ENCODE data around the gene APEX1. TPM values are rescaled to one million over a fixed set of nuclear protein-coding genes. Genes with fewer than 3 reads are reported as not detected.

Gene APEX1
- 100 to 1,000 TPM; 113 to 178 TPM for total RNA-seq

DNA sequence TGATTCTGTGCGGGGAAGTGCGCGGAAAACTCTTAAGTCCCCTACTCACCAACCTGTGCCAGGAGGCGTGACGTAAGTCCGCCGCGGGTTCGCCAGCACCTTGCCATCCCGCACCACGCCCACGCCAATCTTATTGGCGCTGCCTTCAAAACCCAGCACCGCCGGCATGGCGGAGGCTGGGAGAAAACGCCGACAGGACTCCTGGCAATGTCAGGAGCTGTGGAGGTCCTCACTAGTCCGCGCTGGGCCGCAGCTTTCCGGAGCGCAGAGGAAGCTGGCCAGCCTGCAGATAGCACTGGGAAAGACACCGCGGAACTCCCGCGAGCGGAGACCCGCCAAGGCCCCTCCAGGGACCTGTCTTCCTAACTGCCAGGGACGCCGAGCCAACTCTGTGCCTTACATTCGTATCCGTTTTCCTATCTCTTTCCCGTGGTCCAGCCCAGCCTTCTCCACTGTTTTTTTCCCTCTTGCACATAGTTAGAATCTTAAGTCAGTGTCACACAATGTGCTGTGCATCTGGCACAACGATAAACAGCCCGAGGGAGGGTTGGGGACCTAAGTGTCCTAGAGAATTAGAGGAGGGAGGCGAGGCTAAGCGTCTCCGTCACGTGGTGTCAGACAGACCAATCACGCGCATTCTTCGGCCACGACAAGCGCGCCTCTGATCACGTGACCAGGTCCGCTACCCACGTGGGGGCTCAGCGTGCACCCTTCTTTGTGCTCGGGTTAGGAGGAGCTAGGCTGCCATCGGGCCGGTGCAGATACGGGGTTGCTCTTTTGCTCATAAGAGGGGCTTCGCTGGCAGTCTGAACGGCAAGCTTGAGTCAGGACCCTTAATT lies at the start of gene APEX1, which contains the start of gene OSGEP:
APEX1 (plus strand) TSS at position 711 of the 839 bp plus-strand sequence. CDS start 420 bp downstream, outside the sequence.
OSGEP (minus strand) TSS at position 297 of the 839 bp plus-strand sequence; CDS start at position 168, 129 bp downstream.
- H3K36me3 ChIP-seq, result peaks cover under 1 to 19% of the 10 kb centered on the region in 2 donors
- intact Hi-C loops (cut with DNase I), result loop anchor here (1.0 to 2.0 kb wide), 2 partner anchors 41 to 112 kb away; partner anchors contain the start of genes PARP2 and TEP1
- TF ChIP-seq, protein P1, sequence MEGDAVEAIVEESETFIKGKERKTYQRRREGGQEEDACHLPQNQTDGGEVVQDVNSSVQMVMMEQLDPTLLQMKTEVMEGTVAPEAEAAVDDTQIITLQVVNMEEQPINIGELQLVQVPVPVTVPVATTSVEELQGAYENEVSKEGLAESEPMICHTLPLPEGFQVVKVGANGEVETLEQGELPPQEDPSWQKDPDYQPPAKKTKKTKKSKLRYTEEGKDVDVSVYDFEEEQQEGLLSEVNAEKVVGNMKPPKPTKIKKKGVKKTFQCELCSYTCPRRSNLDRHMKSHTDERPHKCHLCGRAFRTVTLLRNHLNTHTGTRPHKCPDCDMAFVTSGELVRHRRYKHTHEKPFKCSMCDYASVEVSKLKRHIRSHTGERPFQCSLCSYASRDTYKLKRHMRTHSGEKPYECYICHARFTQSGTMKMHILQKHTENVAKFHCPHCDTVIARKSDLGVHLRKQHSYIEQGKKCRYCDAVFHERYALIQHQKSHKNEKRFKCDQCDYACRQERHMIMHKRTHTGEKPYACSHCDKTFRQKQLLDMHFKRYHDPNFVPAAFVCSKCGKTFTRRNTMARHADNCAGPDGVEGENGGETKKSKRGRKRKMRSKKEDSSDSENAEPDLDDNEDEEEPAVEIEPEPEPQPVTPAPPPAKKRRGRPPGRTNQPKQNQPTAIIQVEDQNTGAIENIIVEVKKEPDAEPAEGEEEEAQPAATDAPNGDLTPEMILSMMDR (IDR thresholded peaks at IDR 0.05), result peak in 2 of 4 experiments; percentile 15 to 25
- TF ChIP-seq POLR2A (IDR thresholded peaks at IDR 0.05), result peak; percentile 65
- TF ChIP-seq POLR2AphosphoS5 (IDR thresholded peaks at IDR 0.05), result peak; percentile 98
- DNase-seq (ENCODE audit: low spot score), result peak; percentile 99
- H3K27me3 ChIP-seq (replicated peaks; ENCODE audit: insufficient read depth), result no peaks in the 10 kb centered on the region
- WGBS, result under 1% methylated on average over 56 of the region's 56 CpGs
- H3K27ac ChIP-seq, result peak within 1 kb of the TSS; percentile 95 to 97
- no peaks in the 10 kb centered on the region for H3K9me3 ChIP-seq
- H3K4me3 ChIP-seq, result peak within 1 kb of the TSS; percentile 72 to 85
- H3K4me1 ChIP-seq (replicated peaks), result no peaks in the 10 kb centered on the region

DNA sequence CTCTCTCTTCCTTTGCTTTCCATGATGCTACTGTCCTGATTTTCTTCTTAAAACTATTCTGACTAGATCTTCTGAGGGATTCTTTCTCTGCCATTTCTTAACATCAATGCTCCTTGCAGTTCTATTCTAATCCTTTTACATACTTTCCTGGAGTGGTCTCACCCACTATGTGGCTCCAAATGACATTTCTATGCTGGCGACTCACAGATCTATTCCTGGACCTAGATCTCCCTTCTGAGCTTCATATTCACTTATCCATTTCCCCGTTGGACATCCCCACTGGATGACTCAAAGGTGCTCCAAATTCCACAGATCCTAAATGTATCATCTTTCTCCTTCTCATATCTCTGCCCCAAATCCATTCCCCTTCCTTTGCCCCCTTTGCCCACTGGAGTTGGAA lies 45.8 kb upstream of the APEX1 start:
- Histone ChIP-seq H3K4me1 (replicated peaks) (no peaks in the 10 kb centered on the region), H3K36me3 (peaks cover 7 to 9% of the 10 kb centered on the region in 2 donors), H3K27me3 (replicated peaks; ENCODE audit: insufficient read depth) (no peaks in the 10 kb centered on the region), H3K4me3 (no peak overlapping the region), H3K9me3 (no peaks in the 10 kb centered on the region), H3K27ac (no peak overlapping the region)
- whole genome bisulfite sequencing, result 71% methylated on average over 2 of the region's 2 CpGs
- intact Hi-C loops (cut with DNase I), result no loop called here
- TF ChIP-seq POLR2A (IDR thresholded peaks at IDR 0.05), result no peak
- TF ChIP-seq POLR2AphosphoS5 (IDR thresholded peaks at IDR 0.05), result no peak
- TF ChIP-seq, protein P1 (IDR thresholded peaks at IDR 0.05), result no peak
- DNase-seq (ENCODE audit: low spot score), result no peak

DNA sequence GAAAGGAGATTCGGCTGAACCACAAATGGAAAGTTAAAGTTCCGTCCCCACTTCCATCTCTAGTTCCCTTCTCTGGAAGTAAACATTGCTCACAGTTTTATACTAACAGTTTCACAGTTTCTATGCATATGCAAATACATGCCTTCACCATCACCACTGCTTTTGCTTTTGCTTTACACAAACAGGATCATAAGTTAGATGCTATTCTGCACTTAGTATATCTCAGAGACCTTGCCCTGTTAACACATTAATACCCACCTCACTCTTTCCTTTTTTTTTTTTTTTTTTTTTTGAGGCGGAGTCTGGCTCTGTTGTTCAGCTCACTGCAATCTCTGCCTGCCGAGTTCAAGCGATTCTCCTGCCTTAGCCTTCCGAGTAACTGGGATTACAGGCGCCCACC lies 42.6 kb upstream of the APEX1 start:
- DNase-seq (ENCODE audit: low spot score), result no peak
- Histone ChIP-seq H3K4me1 (replicated peaks) (no peaks in the 10 kb centered on the region), H3K9me3 (no peaks in the 10 kb centered on the region), H3K27ac (peak overlapping the region; percentile 97 to 99), H3K27me3 (replicated peaks; ENCODE audit: insufficient read depth) (no peaks in the 10 kb centered on the region), H3K36me3 (peaks cover 3 to 7% of the 10 kb centered on the region in 2 donors), H3K4me3 (peak overlapping the region; percentile 81 to 84)
- TF ChIP-seq POLR2AphosphoS5 (IDR thresholded peaks at IDR 0.05), result no peak
- TF ChIP-seq, protein P1 (IDR thresholded peaks at IDR 0.05), result no peak
- TF ChIP-seq POLR2A (IDR thresholded peaks at IDR 0.05), result no peak
- intact Hi-C loops (cut with DNase I), result loop anchor here (2.0 to 5.0 kb wide), 3 partner anchors 80 to 272 kb away; partner anchors contain the start of genes CCNB1IP1 and RNASE4
- 3% methylated on average over 7 of the region's 7 CpGs for WGBS

DNA sequence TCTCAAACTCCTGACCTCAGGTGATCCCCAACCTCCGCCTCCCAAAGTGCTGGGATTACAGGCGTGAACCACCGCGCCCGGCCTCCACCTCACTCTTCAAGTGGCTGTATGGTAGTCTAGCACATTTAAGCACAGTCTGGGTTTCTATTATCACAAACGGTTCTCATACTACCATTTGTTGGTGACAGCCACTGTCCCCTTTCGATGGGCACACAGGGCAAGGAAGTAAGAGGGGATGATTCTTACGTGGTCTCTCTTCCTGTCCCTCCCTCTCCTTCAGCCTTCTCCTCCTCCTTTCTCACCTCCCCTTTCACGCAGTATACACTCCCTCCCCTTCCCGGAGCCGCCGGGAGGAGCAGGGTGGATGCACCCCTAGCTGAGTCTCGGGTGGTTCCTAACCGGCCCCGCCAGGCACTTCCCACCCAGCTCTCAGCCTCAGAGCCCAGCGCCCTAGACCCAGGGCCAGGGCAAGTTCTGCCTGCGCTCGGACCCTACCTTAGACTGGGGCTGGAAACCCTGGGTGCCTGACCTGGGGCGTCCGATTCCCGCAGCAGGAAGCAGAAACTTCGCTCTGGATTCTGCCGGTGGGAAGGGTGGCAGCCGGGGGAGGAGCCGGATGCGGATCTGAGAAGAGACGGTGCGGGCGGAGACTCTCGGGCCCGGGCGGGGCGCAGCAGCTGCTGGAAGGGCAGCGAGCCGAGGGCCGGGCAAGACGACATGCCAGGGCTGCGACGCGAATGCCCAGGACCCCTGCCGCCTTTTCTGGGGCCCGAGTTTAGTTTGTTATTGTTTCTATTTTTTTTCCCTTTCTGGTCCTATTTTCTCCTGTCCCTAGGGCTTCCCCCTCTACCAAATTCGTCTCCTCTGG lies 41.9 kb upstream of the APEX1 start, which contains the start of gene TEP1:
TEP1 (minus strand) TSS at position 626 of the 868 bp plus-strand sequence. CDS start 5,062 bp downstream, outside the sequence.
- peak within 1 kb of the TSS; percentile 81 to 84 for H3K4me3 ChIP-seq
- no peaks in the 10 kb centered on the region for H3K9me3 ChIP-seq
- H3K36me3 ChIP-seq, result peaks cover 0 to under 1% of the 10 kb centered on the region in 2 donors
- no peaks in the 10 kb centered on the region for H3K4me1 ChIP-seq (replicated peaks)
- peak within 1 kb of the TSS; percentile 97 to 99 for H3K27ac ChIP-seq
- H3K27me3 ChIP-seq (replicated peaks; ENCODE audit: insufficient read depth), result no peaks in the 10 kb centered on the region
- peak; percentile 88 for DNase-seq (ENCODE audit: low spot score)
- under 1% methylated on average over 41 of the region's 43 CpGs for WGBS
- intact Hi-C loops (cut with DNase I), result loop anchor here (1.0 to 5.0 kb wide), 4 partner anchors 42 to 272 kb away; partner anchors contain the start of genes APEX1, CCNB1IP1 and RNASE4
- TF ChIP-seq, protein P1 (IDR thresholded peaks at IDR 0.05), result peak in 1 of 4 experiments; percentile 7
- peak; percentile 80 for TF ChIP-seq POLR2AphosphoS5 (IDR thresholded peaks at IDR 0.05)
- TF ChIP-seq POLR2A (IDR thresholded peaks at IDR 0.05), result peak; percentile 75

All from prostate gland (tissue), 2 donors.